Astrocyte (in vitro differentiated cells and primary cell): ENCODE measurements around the gene PRIMPOL. TPM values are rescaled to one million over a fixed set of nuclear protein-coding genes. Genes with fewer than 3 reads are reported as not detected.
"Not testable (repeated sequence)": the region's sequence is repeated elsewhere in the genome, so short reads cannot be mapped to it uniquely, and the experiment has no call there.

ENCODE experiments used
- DNase-seq: peaks from one replicate; pipeline ENCODE4 v3.0.0-alpha.2; 2010; ENCODE audit warnings: low read depth
- FAIRE-seq: peaks from 2 replicates; lab custom pipeline; 2011; peaks lifted over from hg19 to GRCh38; lab: Jason Lieb, UNC
- H2AFZ ChIP-seq: 2 replicates; pipeline ENCODE4 v1.6.0; 2012; ENCODE audit warnings: low read depth, low read length, inconsistent platforms
- H3K27ac ChIP-seq: 2 replicates; pipeline ENCODE4 v1.5.1; 2011; ENCODE audit warnings: low read depth, low read length, inconsistent platforms
- H3K27me3 ChIP-seq: 2 replicates; pipeline ENCODE4 v1.6.0; 2011; ENCODE audit warnings: low read length, inconsistent platforms; ENCODE audit not compliant: insufficient read depth
- H3K36me3 ChIP-seq: 2 replicates; pipeline ENCODE4 v1.5.1; 2011; ENCODE audit warnings: low read length, inconsistent platforms; ENCODE audit not compliant: insufficient read depth
- H3K4me1 ChIP-seq: 2 replicates; pipeline ENCODE4 v1.5.1; 2011; ENCODE audit warnings: low read length, inconsistent platforms; ENCODE audit not compliant: insufficient read depth
- H3K4me2 ChIP-seq: 2 replicates; pipeline ENCODE4 v1.6.0; 2012; ENCODE audit warnings: low read length, inconsistent platforms
- H3K4me3 ChIP-seq: 2 replicates; pipeline ENCODE4 v1.5.1; 2011; ENCODE audit warnings: low read depth, mild to moderate bottlenecking, low read length, inconsistent platforms; ENCODE audit not compliant: insufficient read depth
- H3K79me2 ChIP-seq: 2 replicates; pipeline ENCODE4 v1.6.0; 2012; ENCODE audit warnings: mild to moderate bottlenecking, low read length, inconsistent platforms; ENCODE audit not compliant: insufficient read depth
- H3K9ac ChIP-seq: 2 replicates; pipeline ENCODE4 v1.6.0; 2012; ENCODE audit warnings: mild to moderate bottlenecking, low read length, inconsistent platforms
- H3K9me3 ChIP-seq: 2 replicates; pipeline ENCODE4 v1.5.1; 2012; ENCODE audit warnings: low read depth, mild to moderate bottlenecking, low read length, inconsistent platforms; ENCODE audit not compliant: insufficient read depth
- H4K20me1 ChIP-seq: 2 replicates; pipeline ENCODE4 v1.6.0; 2012; ENCODE audit warnings: low read length, inconsistent platforms; ENCODE audit not compliant: insufficient read depth
- H3K27ac Mint-ChIP-seq: one replicate; pipeline ENCODE4 v1.8.0; 2021; ENCODE audit warnings: mild to moderate bottlenecking, mixed read lengths; ENCODE audit not compliant: unreplicated experiment
- H3K27me3 Mint-ChIP-seq: one replicate; pipeline ENCODE4 v1.8.0; 2021; ENCODE audit warnings: low read depth, mixed read lengths; ENCODE audit not compliant: unreplicated experiment
- H3K36me3 Mint-ChIP-seq: one replicate; pipeline ENCODE4 v1.8.0; 2021; ENCODE audit warnings: low read depth, mixed read lengths; ENCODE audit not compliant: unreplicated experiment
- H3K4me1 Mint-ChIP-seq: one replicate; pipeline ENCODE4 v1.8.0; 2021; ENCODE audit warnings: low read depth, mixed read lengths; ENCODE audit not compliant: unreplicated experiment
- H3K4me3 Mint-ChIP-seq: one replicate; pipeline ENCODE4 v1.8.0; 2021; ENCODE audit warnings: mild to moderate bottlenecking, moderate library complexity, mixed read lengths; ENCODE audit not compliant: unreplicated experiment
- H3K9me3 Mint-ChIP-seq: one replicate; pipeline ENCODE4 v1.8.0; 2021; ENCODE audit warnings: mild to moderate bottlenecking, mixed read lengths; ENCODE audit not compliant: unreplicated experiment
- EZH2 ChIP-seq: IDR thresholded peaks from 2 replicates; pipeline ENCODE4 v1.6.1; 2012; ENCODE audit warnings: mild to moderate bottlenecking, low read length, inconsistent platforms; ENCODE audit not compliant: insufficient read depth
- total RNA-seq: library from RNA; stranded (reverse); gene quantifications from 2 replicates; pipeline ENCODE4 v1.2.1, GENCODE V29; 2021
- TF ChIP-seq, protein P1 (sequence below): IDR thresholded peaks from 2 replicates; pipeline ENCODE4 v1.5.1; 2011; ENCODE audit warnings: low read depth, mild to moderate bottlenecking, inconsistent platforms, low read length, moderate library complexity; ENCODE audit not compliant: insufficient read depth

PRIMPOL gene
- total RNA-seq, 1 donor from 2014 or later, result 6.5 TPM

DNA sequence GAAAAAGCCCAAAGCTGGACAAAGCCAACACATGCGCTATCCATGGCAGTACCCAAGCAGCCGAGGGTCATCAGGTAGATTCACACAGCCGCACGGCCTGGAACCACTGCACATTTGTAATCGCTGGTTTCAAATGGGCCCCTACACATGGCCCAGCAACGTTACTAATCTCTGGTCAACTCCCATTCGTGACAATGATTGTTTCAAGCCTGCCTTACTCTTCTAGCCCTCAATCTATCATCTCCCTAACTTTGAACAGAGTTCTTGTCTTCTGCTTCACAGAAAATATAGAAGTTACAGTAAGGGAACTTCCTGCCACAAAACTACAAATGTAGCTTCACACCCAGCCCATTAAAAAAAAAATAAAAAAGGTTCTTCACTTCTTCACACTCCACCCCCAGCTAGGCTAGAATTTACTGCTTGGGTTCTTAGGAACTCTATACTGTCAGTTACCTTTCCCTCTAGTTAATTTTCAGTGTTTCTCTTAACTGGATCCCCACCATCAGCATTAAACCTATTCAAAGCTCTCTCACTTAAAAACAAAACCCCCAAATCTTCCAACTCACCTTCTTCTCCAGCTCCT is 24.5 kb upstream of the PRIMPOL start:
- Histone ChIP-seq H3K9ac (no peak overlapping the region), H4K20me1 (no peaks in the 10 kb centered on the region), H3K4me1 (no peaks in the 10 kb centered on the region), H3K4me2 (no peak overlapping the region), H2AFZ (no peak overlapping the region), H3K4me3 (no peak overlapping the region), H3K27ac (no peak overlapping the region), H3K9me3 (no peaks in the 10 kb centered on the region), H3K36me3 (peaks cover 19% of the 10 kb centered on the region), H3K79me2 (no peaks in the 10 kb centered on the region), H3K27me3 (no peaks in the 10 kb centered on the region)
- DNase-seq, result no peak
- Mint-ChIP-seq H3K4me1 (no peaks in the 10 kb centered on the region), H3K27ac (no peak overlapping the region), H3K4me3 (no peak overlapping the region), H3K27me3 (no peaks in the 10 kb centered on the region), H3K9me3 (no peaks in the 10 kb centered on the region), H3K36me3 (peaks cover 26% of the 10 kb centered on the region)
- FAIRE-seq, result no peak
- no peak for TF ChIP-seq EZH2
- TF ChIP-seq, protein P1, sequence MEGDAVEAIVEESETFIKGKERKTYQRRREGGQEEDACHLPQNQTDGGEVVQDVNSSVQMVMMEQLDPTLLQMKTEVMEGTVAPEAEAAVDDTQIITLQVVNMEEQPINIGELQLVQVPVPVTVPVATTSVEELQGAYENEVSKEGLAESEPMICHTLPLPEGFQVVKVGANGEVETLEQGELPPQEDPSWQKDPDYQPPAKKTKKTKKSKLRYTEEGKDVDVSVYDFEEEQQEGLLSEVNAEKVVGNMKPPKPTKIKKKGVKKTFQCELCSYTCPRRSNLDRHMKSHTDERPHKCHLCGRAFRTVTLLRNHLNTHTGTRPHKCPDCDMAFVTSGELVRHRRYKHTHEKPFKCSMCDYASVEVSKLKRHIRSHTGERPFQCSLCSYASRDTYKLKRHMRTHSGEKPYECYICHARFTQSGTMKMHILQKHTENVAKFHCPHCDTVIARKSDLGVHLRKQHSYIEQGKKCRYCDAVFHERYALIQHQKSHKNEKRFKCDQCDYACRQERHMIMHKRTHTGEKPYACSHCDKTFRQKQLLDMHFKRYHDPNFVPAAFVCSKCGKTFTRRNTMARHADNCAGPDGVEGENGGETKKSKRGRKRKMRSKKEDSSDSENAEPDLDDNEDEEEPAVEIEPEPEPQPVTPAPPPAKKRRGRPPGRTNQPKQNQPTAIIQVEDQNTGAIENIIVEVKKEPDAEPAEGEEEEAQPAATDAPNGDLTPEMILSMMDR, result no peak

DNA sequence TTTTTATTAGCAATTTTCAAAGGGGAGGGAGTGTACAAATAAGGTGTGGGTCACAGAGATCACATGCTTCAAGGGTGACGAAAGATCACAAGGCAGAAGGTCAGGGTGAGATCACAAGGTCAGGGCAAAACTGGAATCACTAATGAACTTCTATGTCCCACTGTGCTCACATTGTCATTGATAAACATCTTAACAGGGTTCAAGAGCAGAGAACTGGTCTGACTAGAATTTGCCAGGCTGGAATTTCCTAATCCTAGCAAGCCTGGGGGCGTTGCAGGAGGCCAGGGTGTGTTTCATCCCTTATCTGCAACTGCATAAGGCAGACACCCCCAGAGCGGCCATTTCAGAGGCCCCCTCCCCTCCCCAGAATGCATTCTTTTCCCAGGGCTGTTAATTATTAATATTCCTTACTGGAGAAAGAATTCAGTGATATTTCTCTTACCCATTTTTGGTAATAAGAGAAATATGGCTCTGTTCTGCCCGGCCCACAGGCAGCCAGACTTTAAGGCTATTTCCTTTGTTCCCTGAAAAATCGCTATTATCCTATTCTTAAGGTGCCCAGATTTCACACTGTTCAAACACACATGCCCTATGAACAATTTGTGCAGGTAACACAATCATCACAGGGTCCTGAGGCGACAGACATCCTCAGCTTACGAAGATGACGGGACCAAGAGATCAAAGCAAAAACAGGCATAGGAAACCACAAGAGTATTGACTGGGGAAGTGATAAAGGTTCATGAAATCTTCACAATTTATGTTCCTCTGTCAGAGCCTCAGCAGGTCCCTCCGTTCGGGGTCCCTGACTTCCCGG is 23.5 kb upstream of the PRIMPOL start:
- H3K4me3 ChIP-seq, DNase-seq, H3K9me3 Mint-ChIP-seq, H3K27ac ChIP-seq, H3K9ac ChIP-seq, H3K4me3 Mint-ChIP-seq, H3K27me3 Mint-ChIP-seq, H3K27ac Mint-ChIP-seq, H2AFZ ChIP-seq, FAIRE-seq, H3K27me3 ChIP-seq, H3K4me1 ChIP-seq, H3K9me3 ChIP-seq, H3K4me1 Mint-ChIP-seq, H4K20me1 ChIP-seq, H3K4me2 ChIP-seq, H3K79me2 ChIP-seq: not testable (repeated sequence)
- peaks cover 26% of the 10 kb centered on the region for H3K36me3 Mint-ChIP-seq
- H3K36me3 ChIP-seq, result peaks cover 26% of the 10 kb centered on the region

DNA sequence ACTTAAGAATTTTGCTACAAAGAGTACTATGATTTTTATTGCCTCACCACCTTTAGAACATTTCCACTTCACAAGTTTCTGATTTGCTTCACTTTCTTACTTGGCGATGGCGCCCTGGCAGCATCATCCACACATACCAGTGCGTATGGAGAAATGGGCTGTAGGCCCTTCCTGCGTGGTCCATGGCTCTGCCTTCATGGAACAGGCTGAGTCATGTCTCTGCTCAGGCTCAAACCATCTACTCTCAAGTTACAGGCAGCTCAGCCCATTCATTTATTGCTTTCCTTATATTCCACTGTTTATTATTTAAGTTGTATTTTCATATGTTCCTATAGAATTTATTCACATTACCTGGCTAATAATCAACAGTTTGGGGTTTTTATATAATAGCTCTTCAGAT is 21.4 kb upstream of the PRIMPOL start:
- Histone ChIP-seq H4K20me1 (no peaks in the 10 kb centered on the region), H3K9me3 (no peaks in the 10 kb centered on the region), H3K4me2 (no peak overlapping the region), H3K27ac (no peak overlapping the region), H3K36me3 (peaks cover 40% of the 10 kb centered on the region), H3K79me2 (no peaks in the 10 kb centered on the region), H3K27me3 (no peaks in the 10 kb centered on the region), H3K9ac (no peak overlapping the region), H3K4me3 (no peak overlapping the region), H3K4me1 (no peaks in the 10 kb centered on the region), H2AFZ (no peak overlapping the region)
- Mint-ChIP-seq H3K4me1 (no peaks in the 10 kb centered on the region), H3K9me3 (no peaks in the 10 kb centered on the region), H3K27me3 (no peaks in the 10 kb centered on the region), H3K4me3 (no peak overlapping the region), H3K27ac (no peak overlapping the region), H3K36me3 (peaks cover 31% of the 10 kb centered on the region)
- TF ChIP-seq EZH2, result no peak
- TF ChIP-seq, protein P1, result no peak
- FAIRE-seq (no peak), DNase-seq (no peak)
